ENCODE measurements around the gene GPR22.

The GPR22 gene, protein sequence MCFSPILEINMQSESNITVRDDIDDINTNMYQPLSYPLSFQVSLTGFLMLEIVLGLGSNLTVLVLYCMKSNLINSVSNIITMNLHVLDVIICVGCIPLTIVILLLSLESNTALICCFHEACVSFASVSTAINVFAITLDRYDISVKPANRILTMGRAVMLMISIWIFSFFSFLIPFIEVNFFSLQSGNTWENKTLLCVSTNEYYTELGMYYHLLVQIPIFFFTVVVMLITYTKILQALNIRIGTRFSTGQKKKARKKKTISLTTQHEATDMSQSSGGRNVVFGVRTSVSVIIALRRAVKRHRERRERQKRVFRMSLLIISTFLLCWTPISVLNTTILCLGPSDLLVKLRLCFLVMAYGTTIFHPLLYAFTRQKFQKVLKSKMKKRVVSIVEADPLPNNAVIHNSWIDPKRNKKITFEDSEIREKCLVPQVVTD

DNA sequence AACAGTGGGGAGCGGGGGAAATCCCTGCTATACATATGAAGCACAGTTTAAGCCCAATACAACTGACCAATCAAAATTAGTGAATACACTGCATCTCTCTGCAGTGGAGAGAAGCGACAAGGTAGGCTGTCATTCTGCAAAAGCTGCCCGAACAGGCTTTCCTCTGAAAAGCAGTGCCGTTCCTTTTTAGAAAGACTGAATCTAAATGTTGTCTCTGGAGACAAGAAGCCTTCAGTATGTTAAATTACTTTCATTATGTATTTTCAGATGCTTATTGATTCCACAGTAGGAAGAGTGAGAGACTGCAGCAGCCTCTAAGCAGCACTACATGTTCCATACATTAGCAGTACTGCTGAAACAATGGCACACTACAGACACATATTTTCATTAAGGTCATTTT lies at the start of gene GPR22:
Gene GPR22 (plus strand): TSS at position 129 of the 400 bp plus-strand sequence. CDS start 4,004 bp downstream, outside the sequence.
- DNase-seq, result no peak

DNA sequence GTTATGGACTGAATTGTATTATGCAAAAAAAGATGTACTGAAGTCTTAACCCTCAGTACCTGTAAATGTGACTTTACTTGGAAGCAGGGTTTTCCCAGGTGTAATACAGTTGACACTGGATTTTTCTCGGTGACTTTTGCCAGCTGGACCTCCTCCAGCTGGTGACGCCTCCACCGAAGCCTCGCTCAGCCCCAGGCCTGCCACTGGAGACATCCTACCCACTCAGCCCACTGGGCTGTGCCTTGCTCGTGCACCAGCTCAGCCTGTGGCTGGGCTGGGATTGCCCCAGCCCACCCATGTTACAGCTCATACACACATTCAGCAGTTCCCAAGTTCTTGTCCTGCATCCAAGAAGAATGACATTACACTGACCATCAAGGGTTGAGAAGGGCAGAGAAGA lies 42.4 kb upstream of the GPR22 start:
- no peak for DNase-seq

DNA sequence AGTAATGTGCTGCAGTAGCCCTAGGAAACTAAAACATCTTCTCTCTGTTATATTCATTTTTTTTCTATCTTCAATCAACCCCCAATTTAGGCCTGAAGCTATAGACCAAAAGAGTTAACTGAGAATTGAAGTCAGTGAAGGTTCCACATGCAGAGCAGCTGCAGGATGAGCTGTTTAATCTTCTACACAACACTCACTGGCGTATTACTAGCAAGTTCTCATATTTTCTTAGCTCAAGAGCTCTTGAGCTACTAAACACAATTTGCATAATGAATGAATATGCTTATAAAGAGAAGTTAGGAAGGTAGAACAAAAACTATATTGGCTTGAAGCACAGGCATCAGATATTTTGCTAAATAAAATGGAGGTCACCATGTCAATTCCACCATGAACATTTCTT lies 41.2 kb upstream of the GPR22 start:
- DNase-seq, result no peak

DNA sequence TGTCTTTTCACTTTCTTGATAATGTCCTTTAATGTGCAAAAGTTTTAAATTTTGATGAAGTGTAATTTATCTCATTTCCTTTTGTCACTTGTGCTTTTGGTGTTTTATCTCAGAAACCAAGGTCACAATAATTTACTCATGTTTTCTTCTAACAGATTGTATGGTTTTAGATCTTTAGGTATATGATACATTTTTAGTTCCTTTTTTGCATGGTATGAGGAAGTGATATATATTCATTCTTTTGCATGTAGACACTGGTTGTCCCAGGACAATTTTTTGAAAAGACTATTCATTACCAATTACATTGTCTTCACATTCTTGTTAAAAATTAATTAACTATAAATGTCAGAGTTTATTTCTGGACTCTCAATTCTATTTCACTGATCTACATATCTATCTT lies 39.8 kb upstream of the GPR22 start:
- no peak for DNase-seq

DNA sequence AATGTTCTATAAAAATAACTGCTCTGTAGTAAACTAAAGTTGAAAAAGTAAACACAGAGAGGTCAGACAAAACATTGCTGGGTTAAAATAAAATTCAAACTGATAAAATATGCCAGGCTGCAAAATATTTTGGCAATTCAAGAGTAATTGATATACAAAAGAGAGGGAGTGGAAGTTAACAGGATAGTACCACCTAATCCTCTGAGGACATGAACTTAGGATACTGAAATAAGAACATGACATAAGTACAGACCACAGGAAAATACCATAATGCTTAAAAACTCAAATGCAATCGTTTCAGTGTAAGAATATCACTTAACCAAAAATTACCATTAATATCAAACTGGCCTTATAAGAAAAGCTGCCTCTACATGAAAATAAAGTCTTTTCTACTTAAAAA lies 37.6 kb upstream of the GPR22 start:
- DNase-seq, result no peak

DNA sequence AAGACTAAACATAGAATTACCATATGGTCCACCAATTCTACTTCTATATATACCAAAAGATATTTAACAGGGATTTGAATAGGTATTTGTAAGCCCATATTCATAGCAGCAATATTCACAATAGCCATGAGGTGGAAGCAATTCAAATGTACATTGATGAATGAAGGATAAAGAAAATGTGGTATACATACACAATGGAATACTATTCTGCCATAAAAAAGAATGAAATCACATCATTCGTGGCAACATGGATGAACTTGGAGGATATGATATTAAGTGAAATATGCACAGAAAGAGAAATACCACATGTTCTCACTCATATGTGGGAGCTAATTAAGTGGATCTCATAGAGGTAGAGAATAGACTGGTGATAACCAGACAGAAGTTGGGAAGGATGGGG lies 34.1 kb upstream of the GPR22 start:
- no peak for DNase-seq

DNA sequence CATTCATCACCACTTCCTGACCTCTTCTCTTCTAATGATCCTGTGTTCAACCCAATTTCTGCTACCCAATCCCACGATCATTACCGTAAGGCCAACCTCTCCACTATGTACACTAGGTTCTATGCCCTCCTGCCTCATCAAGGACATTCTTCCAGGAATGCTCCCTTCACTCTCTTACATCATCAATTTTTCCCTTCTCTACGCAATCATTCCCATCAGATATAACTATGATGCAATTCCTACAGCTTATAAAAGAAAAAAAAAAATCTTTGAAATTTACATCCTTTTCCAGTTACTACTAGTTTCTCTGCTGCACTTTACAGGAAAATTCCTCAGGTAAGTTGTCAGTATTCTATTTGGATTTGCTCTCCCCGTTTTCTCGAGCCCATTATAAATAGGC lies 30.8 kb upstream of the GPR22 start:
- DNase-seq, result no peak

DNA sequence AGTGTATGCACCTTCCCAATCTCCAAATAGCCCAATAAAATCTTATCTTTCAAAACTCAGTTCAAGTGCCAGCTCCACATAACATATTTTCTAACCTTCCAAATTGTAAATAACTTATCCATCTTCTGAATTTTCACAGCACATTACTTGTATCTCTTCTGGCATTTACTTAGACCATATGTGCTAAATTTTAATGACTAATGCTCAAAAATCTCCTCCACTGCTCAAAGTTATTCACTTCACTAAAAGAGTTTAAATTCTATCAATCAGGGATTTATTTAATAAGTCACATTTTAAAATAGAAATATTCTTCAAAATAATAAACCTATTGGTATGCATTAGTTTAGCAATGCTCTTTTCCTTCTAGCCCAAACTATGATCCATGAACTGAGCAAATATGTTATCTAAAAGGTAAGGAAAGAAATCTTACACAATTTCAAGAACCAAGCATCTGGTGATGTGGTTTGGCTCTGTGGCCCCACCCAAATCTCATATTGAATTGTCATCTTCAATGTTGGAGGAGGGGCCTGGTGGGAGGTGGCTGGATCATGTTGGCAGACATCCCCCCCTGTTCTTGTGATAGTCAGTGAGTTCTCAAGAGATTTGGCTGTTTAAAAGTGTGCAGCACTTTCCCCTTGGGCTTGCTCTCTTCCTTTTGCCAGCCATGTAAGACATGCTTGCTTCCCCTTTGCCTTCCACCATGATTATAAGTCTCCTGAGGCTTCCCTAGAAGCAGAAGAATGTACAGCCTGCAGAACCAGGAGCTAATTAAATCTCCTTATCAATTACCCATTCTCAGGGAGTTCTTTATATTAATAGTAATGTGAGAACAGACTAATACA lies 28.1 kb upstream of the GPR22 start:
- no peak for DNase-seq

DNA sequence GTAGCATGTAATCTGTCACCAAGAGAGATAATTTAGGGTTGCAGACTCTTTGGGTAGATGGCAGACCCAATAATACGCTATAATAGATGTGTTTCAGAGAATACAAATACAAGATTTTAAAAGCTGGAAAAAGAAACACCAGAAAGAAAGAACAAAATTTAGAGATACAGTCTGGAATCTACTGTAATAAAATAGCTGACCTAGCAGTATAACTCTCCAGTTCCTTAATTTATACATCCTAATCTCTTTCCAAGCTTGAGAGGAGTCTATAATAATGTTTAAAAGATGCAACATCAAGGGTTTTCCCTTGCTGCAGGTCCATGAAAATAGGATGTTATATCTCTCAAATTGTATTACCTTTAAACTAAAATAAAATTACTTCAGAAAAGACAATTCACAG lies 27.2 kb upstream of the GPR22 start:
- DNase-seq, result no peak

DNA sequence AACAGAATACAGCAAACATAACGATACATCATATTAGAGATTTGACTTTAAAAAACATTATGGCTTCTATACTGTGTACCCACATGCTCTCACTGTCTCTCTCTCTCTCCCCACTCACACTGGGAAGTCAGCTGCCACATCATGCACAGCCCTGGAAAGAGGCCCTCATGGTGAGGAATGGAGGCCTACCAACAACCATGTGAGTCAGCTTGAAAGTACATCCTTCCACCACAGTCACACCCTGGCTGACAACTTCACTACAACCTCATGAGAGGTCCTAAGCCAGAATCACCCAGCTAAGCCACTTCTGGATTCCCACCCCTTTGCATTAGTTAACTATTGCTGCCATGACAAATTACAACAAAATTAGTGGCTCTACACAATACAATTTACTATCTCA lies 23.3 kb upstream of the GPR22 start:
- peak in 1 of 2 donors; percentile 7 for DNase-seq

DNA sequence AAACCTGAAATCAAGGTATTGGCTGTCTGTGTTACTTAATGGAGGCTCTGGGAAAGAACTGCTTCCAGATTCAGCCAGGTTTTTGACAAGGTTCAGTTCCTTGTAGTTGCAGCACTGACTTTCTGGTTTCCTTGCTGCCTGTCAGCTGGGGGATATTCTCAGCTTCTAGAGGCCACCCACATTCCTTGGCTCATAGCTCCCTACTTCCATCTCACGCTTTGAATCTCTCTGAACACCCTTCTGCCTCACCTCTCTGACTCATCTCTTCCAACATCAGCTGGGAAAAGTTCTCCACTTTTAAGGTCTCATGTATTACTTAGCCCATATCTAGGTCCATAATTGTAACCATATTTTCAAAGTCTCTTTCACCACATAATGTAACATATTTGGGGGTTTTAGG lies 22.9 kb upstream of the GPR22 start:
- no peak for DNase-seq

DNA sequence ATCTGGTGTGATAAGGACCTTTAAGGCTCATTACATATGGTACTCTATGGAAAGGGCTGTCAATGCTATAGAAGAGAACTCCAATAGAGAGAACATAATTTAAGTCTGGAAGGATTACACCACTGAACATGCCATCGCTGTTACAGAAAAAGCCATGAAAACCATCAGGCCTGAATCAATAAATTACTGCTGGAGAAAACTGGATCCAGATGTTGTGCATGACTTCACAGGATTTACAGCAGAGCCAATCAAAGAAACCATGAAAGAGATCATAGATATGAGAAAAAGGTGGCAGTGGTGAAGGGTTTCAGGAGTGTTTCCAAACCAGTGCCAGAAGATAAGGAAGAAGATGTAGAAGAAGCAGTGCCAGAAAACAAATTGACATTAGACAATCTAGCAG lies 18.9 kb upstream of the GPR22 start:
- no peak for DNase-seq

DNA sequence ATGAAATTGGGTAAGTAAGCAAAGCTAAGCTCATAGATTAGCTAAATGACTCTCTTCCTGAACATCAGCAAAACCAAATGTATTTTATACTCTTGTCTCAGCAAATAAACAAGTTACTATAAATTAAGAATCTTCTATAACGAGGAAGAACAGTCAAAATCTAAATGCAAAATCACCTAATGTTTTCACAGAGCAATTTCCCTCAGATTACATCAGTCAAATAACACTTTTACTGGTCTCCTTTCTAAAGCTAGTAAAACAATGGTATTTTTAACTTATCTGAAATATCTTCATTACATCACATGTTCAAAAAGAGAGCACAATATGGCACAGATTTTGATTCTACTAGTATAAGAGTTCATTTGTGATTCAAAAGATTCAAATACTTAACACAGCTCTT lies 16.5 kb upstream of the GPR22 start:
- DNase-seq, result no peak

DNA sequence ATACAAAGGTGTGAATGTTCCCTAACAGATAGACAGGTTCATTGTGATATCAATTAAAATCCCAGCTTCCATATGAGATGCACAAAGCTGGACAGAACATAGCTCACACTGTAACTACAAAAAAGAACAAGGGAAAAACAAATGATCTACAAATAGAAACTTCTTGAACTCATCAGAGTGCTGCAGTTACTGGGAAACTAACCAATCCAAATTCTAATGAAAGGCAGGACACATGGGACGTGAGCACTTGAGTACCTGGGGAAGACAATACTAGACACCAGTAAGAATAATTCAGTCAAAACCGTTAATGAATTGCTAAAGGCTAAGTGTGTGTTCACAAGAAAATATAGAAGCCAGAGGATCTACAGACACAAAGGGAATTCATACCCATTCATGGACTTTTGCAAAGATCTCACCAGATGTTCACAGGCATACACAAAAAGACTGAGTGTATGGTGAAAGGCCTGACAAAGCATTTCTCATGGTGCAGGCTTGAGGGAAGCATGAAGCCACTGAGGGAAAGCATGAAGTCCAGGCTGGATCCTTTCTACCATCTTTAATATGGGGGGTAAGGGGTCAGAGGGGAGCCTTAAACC lies 7.8 kb upstream of the GPR22 start:
- no peak for DNase-seq

DNA sequence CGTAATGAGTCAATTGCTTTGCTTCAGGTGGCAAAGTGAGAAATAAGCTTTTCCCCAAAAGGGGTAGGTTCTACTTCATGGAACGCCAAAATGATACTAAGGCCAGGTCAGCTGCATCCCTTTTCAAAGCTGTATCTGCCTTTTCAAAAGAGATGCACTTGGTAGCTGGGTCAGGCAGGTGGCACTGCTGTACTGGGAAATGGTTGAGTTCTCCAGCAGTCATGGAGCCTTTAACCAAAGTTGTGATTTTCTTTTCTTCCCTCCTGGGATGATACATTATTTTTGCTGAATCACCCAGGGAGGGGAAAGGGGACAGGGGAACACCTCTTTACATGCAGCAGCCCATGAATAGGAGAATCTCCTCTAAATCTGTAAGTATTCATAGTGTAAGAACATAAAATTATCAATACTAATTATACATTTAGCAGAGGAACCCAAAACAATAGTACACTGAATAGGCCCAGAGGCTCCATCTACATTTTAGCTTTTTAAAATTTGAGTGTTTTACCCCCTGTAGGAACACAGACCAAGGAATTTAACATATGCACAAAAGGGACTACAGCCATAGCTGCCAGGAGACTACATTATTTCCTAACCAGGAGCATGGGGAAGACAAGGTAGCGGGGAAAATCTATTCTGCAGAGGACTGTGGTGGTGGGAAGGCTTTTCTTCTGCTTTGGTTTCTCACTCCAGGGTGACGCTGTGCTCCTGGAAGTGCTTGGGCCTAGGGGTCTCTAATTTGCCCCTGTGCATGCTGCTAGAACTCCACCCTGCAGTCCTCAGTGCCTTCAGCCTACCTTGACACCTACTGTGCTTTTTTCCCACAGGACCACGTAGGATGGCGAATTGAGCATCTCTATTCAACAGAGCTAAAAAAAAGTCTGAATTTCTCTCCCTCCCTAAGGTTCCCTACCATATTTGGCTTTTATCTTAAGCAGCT lies 6.4 kb upstream of the GPR22 start:
- peak; percentile 19 to 39 for DNase-seq

DNA sequence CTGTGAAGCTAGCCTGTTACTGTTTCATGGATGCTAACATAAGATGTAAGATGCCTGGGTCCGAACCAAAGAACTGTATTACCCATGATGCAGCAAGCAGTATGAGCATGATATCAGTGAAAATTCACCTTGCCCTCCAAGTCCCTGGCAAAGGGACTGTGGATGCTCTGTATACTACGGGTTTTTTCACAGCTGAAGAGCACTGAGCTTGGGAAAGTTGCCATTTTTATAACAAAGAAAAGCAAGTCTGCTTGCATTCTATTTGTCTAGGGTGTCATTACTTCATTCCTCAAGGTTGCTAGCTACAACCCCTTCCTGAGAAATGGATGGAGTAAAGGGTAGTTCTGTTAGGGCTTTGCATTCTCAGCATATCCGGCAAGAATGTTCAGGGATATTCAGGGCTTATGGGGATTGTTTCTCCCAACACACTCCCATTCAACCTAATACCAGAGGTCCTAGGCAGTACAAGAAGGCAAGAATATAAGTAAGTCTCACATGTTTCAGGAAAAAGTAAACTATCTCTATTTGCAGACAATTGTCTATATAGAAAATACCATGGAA lies 5.1 kb upstream of the GPR22 start:
- no peak for DNase-seq

DNA sequence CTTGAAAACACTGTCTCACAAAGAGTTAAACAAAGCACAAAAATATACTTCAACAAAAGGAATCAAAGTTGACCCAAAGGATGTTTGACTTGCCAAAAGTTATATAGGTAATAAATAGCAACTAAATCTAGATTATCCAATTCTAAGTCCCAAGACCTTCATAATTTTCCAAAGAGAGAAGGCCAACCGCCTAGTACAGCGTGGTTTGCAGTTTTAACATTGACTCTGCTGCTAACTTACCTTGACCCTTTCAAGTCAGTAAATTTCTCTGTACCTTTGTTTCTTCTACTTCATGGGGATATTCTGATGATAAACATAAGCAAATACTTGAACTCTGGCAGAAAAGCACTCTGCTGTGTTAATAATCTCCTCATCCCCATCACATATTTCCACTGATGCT lies 1.9 kb upstream of the GPR22 start:
- no peak for DNase-seq

DNA sequence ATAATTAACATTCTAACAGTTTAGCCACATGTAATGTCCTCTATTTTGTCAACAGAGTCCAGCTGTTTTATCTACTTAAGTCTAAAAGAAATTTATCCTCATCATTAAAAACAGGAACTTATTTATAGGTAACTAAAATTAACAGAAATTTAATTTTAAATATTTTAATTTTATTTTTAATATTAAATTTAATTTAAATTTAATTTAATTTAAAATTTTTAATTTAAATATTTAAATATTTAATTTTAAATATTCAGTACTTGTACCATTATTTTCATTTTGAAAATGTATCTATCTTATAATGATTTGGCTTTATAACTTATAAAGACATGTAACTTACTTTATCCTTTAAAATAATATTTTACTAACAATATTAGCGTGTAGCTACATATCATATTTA lies 1.0 kb upstream of the GPR22 start:
- no peak for DNase-seq

DNA sequence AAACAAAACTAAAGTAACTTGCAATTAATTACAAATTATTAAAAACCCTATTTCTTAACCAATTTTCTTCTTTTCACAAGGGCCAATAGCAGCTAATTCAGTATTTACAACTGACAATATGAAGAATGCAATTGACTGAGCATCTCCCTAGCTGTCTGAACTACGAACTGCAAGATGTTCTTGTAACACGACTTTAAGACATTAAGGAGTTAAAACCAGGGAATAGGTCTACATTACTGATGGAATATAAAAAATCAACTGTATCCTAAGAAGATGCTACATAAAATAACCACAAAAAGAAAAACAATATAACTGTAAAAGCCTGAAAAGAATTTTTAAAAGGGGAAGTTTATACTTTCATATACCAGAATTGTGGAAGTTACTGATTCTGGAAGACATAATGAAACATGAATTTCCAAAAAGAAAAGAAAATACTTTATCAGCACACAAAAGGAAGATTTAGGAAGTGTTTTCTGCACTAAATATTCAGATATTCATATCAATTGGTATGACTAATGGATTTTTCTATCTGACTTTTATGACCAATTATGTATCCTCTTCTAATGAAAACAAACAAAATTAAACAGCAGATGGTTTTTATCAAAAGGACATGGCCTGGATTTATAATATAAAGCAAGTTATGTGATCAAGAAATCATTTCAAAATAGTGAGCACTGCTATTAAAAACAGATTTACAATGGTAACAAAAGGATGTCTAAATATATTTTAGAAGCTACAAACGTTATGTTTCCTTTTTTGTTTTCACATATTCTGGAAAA lies 1.6 kb downstream of the GPR22 start:
- DNase-seq, result no peak

DNA sequence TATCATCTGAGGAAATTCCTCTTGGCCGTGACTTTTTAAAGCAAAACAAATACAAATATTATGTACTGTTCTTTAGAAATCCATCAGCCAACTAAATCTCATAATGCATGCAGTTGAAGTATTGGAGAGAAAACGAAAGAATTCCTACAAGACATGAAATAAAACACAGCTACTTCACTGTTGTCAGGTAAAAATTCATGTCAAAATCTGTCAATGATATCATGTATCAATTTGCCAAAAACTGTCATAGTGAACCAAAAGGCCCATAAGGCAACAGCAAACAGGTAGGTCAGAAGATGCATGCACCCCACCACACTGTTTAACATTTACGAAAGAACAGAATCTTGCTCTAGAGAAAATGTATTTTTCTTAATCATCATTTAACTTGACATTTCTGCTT lies 2.3 kb downstream of the GPR22 start:
- DNase-seq, result no peak

DNA sequence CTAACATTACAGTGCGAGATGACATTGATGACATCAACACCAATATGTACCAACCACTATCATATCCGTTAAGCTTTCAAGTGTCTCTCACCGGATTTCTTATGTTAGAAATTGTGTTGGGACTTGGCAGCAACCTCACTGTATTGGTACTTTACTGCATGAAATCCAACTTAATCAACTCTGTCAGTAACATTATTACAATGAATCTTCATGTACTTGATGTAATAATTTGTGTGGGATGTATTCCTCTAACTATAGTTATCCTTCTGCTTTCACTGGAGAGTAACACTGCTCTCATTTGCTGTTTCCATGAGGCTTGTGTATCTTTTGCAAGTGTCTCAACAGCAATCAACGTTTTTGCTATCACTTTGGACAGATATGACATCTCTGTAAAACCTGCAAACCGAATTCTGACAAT lies 4.3 kb downstream of the GPR22 start:
- DNase-seq, result no peak

DNA sequence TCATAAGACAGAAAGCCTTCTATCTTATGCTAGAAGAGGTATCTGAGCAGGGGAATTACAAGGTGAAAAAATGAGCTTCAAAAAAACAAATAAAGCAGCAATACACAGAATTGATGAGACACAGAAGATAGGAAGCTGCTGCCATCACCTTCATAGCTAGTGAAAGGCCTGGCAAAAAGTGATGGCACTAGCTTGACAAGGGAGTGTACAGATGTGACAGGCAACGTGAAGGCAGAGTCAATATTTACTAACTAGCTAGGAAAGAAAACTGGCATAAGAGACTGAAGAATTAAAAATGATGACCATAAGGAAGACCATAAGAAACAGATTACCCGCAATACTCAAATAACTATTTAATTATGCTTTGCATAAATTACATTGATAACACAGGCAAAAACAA lies 9.4 kb downstream of the GPR22 start:
- no peak for DNase-seq
